Vagina (tissue), 2 donors: Measurements from ENCODE around the gene ITPK1.

Experiments
- CTCF ChIP-seq, 3 experiments: fragments of 450-650 bp in 2 of 3; fragments of 200-600 bp in 1 of 3; sonication (generic) in 1 of 3; IDR thresholded peaks; one replicate each; pipeline ENCODE4 v1.5.1; 2017 to 2019; ENCODE audit warnings: antibody characterized with exemption in 3 of 3, mild to moderate bottlenecking in 2 of 3, moderate library complexity in 2 of 3
- POLR2A ChIP-seq, 2 donors: fragments of 450-650 bp; IDR thresholded peaks; one replicate each; pipeline ENCODE4 v1.6.1; 2017; ENCODE audit warnings: antibody characterized with exemption in 2 of 2, mild to moderate bottlenecking in 2 of 2, moderate library complexity in 2 of 2

- no peak for TF ChIP-seq POLR2A (IDR thresholded peaks at IDR 0.05)
- no peak for TF ChIP-seq CTCF (IDR thresholded peaks at IDR 0.05)
Measured at GRCh38 chr14:92991536-92991935, 124.2 kb downstream of the ITPK1 start.
